ENCODE measurements around the gene NFILZ. TPM values are rescaled to one million over a fixed set of nuclear protein-coding genes. Genes with fewer than 3 reads are reported as not detected.

NFILZ gene
- total RNA-seq, 1 donor from 2014 or later, result not detected

GRCh38 chr19:8654591-8655339, 24.3 kb downstream of the NFILZ start:
- Mint-ChIP-seq H3K4me3 (ENCODE audit: unreplicated experiment) (peak overlapping the region; percentile 44), H3K36me3 (ENCODE audit: unreplicated experiment) (no peaks in the 10 kb centered on the region), H3K27ac (ENCODE audit: unreplicated experiment) (no peak overlapping the region), H3K4me1 (ENCODE audit: unreplicated experiment) (peaks cover 9% of the 10 kb centered on the region), H3K9me3 (ENCODE audit: unreplicated experiment) (no peaks in the 10 kb centered on the region), H3K27me3 (ENCODE audit: unreplicated experiment) (peaks cover 21% of the 10 kb centered on the region)
- TF ChIP-seq CTCF (IDR thresholded peaks at IDR 0.05), result peak; percentile 99
- DNase-seq (ENCODE audit: extremely low spot score, unreplicated experiment), result peak; percentile 88

GRCh38 chr19:8655340-8655709, 24.9 kb downstream of the NFILZ start:
- TF ChIP-seq CTCF (IDR thresholded peaks at IDR 0.05), result no peak
- Mint-ChIP-seq H3K9me3 (ENCODE audit: unreplicated experiment) (no peaks in the 10 kb centered on the region), H3K27ac (ENCODE audit: unreplicated experiment) (no peak overlapping the region), H3K27me3 (ENCODE audit: unreplicated experiment) (peaks cover 21% of the 10 kb centered on the region), H3K4me1 (ENCODE audit: unreplicated experiment) (peaks cover 4% of the 10 kb centered on the region), H3K4me3 (ENCODE audit: unreplicated experiment) (no peak overlapping the region), H3K36me3 (ENCODE audit: unreplicated experiment) (no peaks in the 10 kb centered on the region)
- no peak for DNase-seq (ENCODE audit: extremely low spot score, unreplicated experiment)

- no peak overlapping the region for H3K4me3 Mint-ChIP-seq (ENCODE audit: unreplicated experiment)
- peaks cover 4% of the 10 kb centered on the region for H3K4me1 Mint-ChIP-seq (ENCODE audit: unreplicated experiment)
- H3K36me3 Mint-ChIP-seq (ENCODE audit: unreplicated experiment), result no peaks in the 10 kb centered on the region
- no peak for TF ChIP-seq CTCF (IDR thresholded peaks at IDR 0.05)
- no peaks in the 10 kb centered on the region for H3K9me3 Mint-ChIP-seq (ENCODE audit: unreplicated experiment)
- no peak overlapping the region for H3K27ac Mint-ChIP-seq (ENCODE audit: unreplicated experiment)
- DNase-seq (ENCODE audit: extremely low spot score, unreplicated experiment), result no peak
- peaks cover 14% of the 10 kb centered on the region for H3K27me3 Mint-ChIP-seq (ENCODE audit: unreplicated experiment)
Observed at GRCh38 chr19:8657869-8658268, 27.4 kb downstream of the NFILZ start.

GRCh38 chr19:8659905-8660304, 29.5 kb downstream of the NFILZ start:
- H3K4me1 Mint-ChIP-seq (ENCODE audit: unreplicated experiment), result peaks cover under 1% of the 10 kb centered on the region
- no peaks in the 10 kb centered on the region for H3K36me3 Mint-ChIP-seq (ENCODE audit: unreplicated experiment)
- H3K27ac Mint-ChIP-seq (ENCODE audit: unreplicated experiment), result no peak overlapping the region
- H3K27me3 Mint-ChIP-seq (ENCODE audit: unreplicated experiment), result peaks cover 14% of the 10 kb centered on the region
- no peaks in the 10 kb centered on the region for H3K9me3 Mint-ChIP-seq (ENCODE audit: unreplicated experiment)
- TF ChIP-seq CTCF (IDR thresholded peaks at IDR 0.05), result no peak
- DNase-seq (ENCODE audit: extremely low spot score, unreplicated experiment), result no peak
- no peak overlapping the region for H3K4me3 Mint-ChIP-seq (ENCODE audit: unreplicated experiment)

GRCh38 chr19:8662263-8662662, 31.8 kb downstream of the NFILZ start:
- H3K36me3 Mint-ChIP-seq (ENCODE audit: unreplicated experiment), result no peaks in the 10 kb centered on the region
- H3K4me3 Mint-ChIP-seq (ENCODE audit: unreplicated experiment), result no peak overlapping the region
- H3K27me3 Mint-ChIP-seq (ENCODE audit: unreplicated experiment), result peaks cover 19% of the 10 kb centered on the region
- no peak for TF ChIP-seq CTCF (IDR thresholded peaks at IDR 0.05)
- no peak for DNase-seq (ENCODE audit: extremely low spot score, unreplicated experiment)
- H3K27ac Mint-ChIP-seq (ENCODE audit: unreplicated experiment), result no peak overlapping the region
- no peaks in the 10 kb centered on the region for H3K9me3 Mint-ChIP-seq (ENCODE audit: unreplicated experiment)
- no peaks in the 10 kb centered on the region for H3K4me1 Mint-ChIP-seq (ENCODE audit: unreplicated experiment)

All from osteocyte (in vitro differentiated cells).